Spinal cord (tissue), 10 donors: Measurements from ENCODE around the gene YDJC. TPM values are rescaled to one million over a fixed set of nuclear protein-coding genes. Genes with fewer than 3 reads are reported as not detected.
"Not testable (repeated sequence)": the region's sequence is repeated elsewhere in the genome, so short reads cannot be mapped to it uniquely, and the experiment has no call there.

Experiments used
- DNase-seq, 6 donors: peaks; one replicate each; pipeline versions ENCODE4 v3.0.0 to v3.0.0-alpha.2; 2013 to 2015; ENCODE audit warnings: low spot score in 6 of 6, low read depth in 4 of 6
- H3K27ac ChIP-seq: one replicate; pipeline ENCODE4 v1.5.1; 2013; ENCODE audit warnings: low read depth, low read length, control low read depth
- H3K27me3 ChIP-seq: one replicate; pipeline ENCODE4 v1.6.1; 2013; ENCODE audit warnings: low read length; ENCODE audit not compliant: control insufficient read depth, insufficient read depth
- H3K36me3 ChIP-seq: one replicate; pipeline ENCODE4 v1.6.1; 2013; ENCODE audit warnings: low read length; ENCODE audit not compliant: control insufficient read depth, insufficient read depth
- H3K4me1 ChIP-seq: one replicate; pipeline ENCODE4 v1.6.1; 2013; ENCODE audit warnings: low read length; ENCODE audit not compliant: control insufficient read depth, insufficient read depth
- H3K4me3 ChIP-seq: one replicate; pipeline ENCODE4 v1.5.1; 2013; ENCODE audit warnings: low read depth, low read length, control low read depth
- H3K9me3 ChIP-seq: one replicate; pipeline ENCODE4 v1.6.1; 2013; ENCODE audit warnings: low read length; ENCODE audit not compliant: control insufficient read depth, insufficient read depth
- WGBS: methylation state at CpG from one replicate; pipeline ENCODE4 v1.1.5; 2013; ENCODE audit warnings: missing lambda C conversion rate; ENCODE audit not compliant: insufficient coverage; 5-methylcytosine and 5-hydroxymethylcytosine counted together
- polyA plus RNA-seq, 2 donors: library from polyadenylated mRNA; unstranded; fragments of 120-200 nt; gene quantifications; one replicate each; pipeline ENCODE4 v1.2.1, GENCODE V29; 2013; ENCODE audit not compliant: insufficient read length in 2 of 2
- total RNA-seq, 2 donors: library from RNA; depleted of rRNA in 1 of 2; stranded (reverse); fragments of 120-200 nt in 1 of 2; fragments of >200 nt in 1 of 2; gene quantifications; one replicate each; pipeline versions ENCODE4 v1.2.3 to v1.2.4, GENCODE V29; 2013 to 2014
- donor health status: healthy.

YDJC gene
- total and polyA plus RNA-seq, 4 donors: 5.0 to 17.6 (median 13.5) TPM

DNA sequence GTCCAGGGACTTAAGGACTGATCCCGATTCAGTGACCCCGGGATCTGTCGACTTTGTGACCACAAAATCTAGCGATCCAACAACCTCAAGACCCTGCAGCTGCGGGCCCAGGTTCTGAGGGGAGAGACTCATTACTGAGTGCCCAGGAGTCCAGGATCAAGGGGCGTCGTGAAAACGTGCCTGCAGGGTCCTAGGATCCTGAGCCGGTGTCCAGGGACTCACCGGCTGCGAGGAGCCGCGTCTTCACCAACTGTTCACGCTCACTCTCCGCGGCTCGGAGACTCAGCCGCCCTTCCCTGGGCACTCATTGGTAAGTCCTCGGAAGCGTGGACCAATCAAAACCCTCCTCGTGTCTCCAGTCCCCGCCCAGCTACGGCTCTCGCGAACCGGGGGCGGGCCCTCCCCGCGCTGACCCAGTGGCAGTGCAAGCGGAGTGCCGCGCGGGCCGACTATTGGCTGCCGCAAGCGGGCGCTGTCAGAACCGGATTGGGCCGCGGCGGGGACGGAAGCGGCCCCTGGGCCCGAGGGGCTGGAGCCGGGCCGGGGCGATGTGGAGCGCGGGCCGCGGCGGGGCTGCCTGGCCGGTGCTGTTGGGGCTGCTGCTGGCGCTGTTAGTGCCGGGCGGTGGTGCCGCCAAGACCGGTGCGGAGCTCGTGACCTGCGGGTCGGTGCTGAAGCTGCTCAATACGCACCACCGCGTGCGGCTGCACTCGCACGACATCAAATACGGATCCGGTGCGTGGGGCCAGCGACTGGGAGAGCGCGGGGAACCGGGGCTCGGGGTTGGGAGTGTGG lies 12.2 kb upstream of the YDJC start, which contains the start of gene SDF2L1:
SDF2L1 (plus strand) TSS at position 514 of the 795 bp plus-strand sequence; CDS start at position 549, 35 bp downstream.
- peak; percentile 86 to 99 (median 96) for DNase-seq
- Histone ChIP-seq H3K4me3 (peak within 1 kb of the TSS; percentile 61), H3K27me3 (no peaks in the 10 kb centered on the region), H3K9me3 (no peaks in the 10 kb centered on the region), H3K4me1 (peaks cover 17% of the 10 kb centered on the region), H3K27ac (peak within 1 kb of the TSS; percentile 40), H3K36me3 (peaks cover 12% of the 10 kb centered on the region)
- WGBS: under 1% methylated on average over 76 of the region's 76 CpGs

GRCh38 chr22:21641417-21641788 lies 11.6 kb upstream of the YDJC start:
- H3K9me3 ChIP-seq: no peaks in the 10 kb centered on the region
- H3K27ac ChIP-seq: peak overlapping the region; percentile 40
- H3K36me3 ChIP-seq: peaks cover 17% of the 10 kb centered on the region
- peak overlapping the region; percentile 61 for H3K4me3 ChIP-seq
- peak in 1 of 6 donors; percentile 38 for DNase-seq
- WGBS: 7% methylated on average over 9 of the region's 9 CpGs
- H3K4me1 ChIP-seq: peaks cover 17% of the 10 kb centered on the region
- no peaks in the 10 kb centered on the region for H3K27me3 ChIP-seq

DNA sequence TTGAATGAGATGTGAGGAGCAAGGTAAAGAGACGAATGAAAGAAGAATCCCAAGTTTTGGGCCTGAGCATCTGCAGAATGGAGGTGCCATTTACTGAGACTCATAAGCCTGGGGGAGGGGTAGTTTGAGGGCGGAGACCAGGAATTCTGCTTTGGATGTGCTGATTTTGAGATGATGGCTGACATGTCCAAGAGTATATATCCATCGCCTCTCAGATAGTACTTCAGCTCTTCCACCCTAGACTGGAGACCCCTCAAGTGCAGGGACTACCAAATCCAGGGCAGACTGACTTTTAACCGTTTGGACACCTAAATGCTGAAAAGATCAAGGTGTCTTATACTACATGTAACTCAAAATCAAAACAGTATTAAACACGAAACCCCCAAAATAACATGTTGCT lies 11.0 kb upstream of the YDJC start:
- Histone ChIP-seq H3K27ac (no peak overlapping the region), H3K36me3 (peaks cover 15% of the 10 kb centered on the region), H3K4me1 (peaks cover 17% of the 10 kb centered on the region), H3K9me3 (no peaks in the 10 kb centered on the region), H3K27me3 (no peaks in the 10 kb centered on the region), H3K4me3 (no peak overlapping the region)
- WGBS: 61% methylated on average over 3 of the region's 5 CpGs
- DNase-seq: no peak

- peaks cover 18% of the 10 kb centered on the region for H3K36me3 ChIP-seq
- 68% methylated on average over 4 of the region's 4 CpGs for WGBS
- H3K4me1 ChIP-seq: peaks cover 17% of the 10 kb centered on the region
- no peaks in the 10 kb centered on the region for H3K27me3 ChIP-seq
- no peak overlapping the region for H3K27ac ChIP-seq
- H3K4me3 ChIP-seq: no peak overlapping the region
- H3K9me3 ChIP-seq: no peaks in the 10 kb centered on the region
- DNase-seq: no peak
Measured at GRCh38 chr22:21639359-21639758, 9.5 kb upstream of the YDJC start.

DNA sequence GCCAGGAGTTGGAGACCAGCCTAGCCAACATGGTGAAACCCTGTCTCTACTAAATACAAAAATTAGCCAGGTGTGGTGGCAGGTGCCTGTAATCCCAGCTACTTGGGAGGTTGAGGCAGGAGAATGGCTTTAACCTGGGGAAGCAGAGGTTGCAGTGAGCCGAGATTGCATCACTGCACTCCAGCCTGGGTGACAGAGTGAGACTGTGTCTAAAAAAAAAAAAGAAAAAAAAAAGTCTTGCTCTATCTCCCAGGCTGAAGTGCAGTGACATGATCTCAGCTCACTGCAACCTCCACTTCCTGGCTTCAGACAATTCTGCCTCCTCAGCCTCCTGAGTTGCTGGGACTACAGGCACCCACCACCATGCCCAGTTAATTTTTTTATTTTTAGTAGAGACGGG lies 7.6 kb upstream of the YDJC start:
- H3K9me3 ChIP-seq, H3K4me1 ChIP-seq, H3K27ac ChIP-seq, DNase-seq, H3K27me3 ChIP-seq, H3K4me3 ChIP-seq: not testable (repeated sequence)
- peaks cover 17% of the 10 kb centered on the region for H3K36me3 ChIP-seq
- 100% methylated on average over 1 of the region's 2 CpGs for WGBS

DNA sequence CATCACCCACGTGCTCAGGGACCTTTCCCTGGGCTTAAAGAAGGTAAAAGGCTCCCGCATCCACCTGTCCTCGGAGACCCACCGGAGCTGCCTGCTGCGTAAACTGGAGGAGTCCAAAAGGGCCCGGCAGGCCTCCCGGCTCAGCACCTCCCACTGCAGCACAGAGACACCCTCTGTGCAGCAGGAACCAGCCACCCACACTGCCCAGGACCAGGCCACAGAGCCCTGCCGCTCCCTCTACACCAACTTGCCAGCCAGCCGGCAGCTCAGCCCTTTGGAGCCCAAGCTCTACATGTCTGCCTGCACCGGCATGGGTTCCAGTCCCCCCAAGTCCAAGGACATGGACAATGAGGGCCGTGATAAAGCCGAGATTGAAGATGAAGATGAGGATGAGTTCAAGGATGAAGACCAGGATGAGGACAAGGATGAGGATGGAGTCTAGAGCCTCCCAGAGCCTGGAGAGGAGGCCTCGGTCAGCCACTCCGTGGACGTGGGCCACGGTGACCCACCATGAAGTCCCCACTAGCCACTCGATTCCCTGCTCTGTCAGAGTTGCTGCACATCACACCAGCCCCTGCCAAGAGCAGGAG lies 6.9 kb upstream of the YDJC start:
- Histone ChIP-seq H3K27ac (no peak overlapping the region), H3K36me3 (peaks cover 20% of the 10 kb centered on the region), H3K4me1 (peaks cover 5% of the 10 kb centered on the region), H3K4me3 (no peak overlapping the region), H3K27me3 (no peaks in the 10 kb centered on the region), H3K9me3 (no peaks in the 10 kb centered on the region)
- no peak for DNase-seq
- 84% methylated on average over 17 of the region's 17 CpGs for WGBS

- WGBS: 83% methylated on average over 13 of the region's 15 CpGs
- no peaks in the 10 kb centered on the region for H3K4me1 ChIP-seq
- H3K4me3 ChIP-seq: no peak overlapping the region
- H3K9me3 ChIP-seq: no peaks in the 10 kb centered on the region
- H3K36me3 ChIP-seq: peaks cover 20% of the 10 kb centered on the region
- no peaks in the 10 kb centered on the region for H3K27me3 ChIP-seq
- no peak for DNase-seq
- no peak overlapping the region for H3K27ac ChIP-seq
Measured at GRCh38 chr22:21635771-21636510, 6.1 kb upstream of the YDJC start.

GRCh38 chr22:21634844-21635243 lies 5.0 kb upstream of the YDJC start:
- Histone ChIP-seq H3K9me3 (no peaks in the 10 kb centered on the region), H3K27ac (no peak overlapping the region), H3K36me3 (peaks cover 20% of the 10 kb centered on the region), H3K27me3 (no peaks in the 10 kb centered on the region), H3K4me1 (peaks cover 5% of the 10 kb centered on the region), H3K4me3 (no peak overlapping the region)
- DNase-seq: no peak
- WGBS: 70% methylated on average over 19 of the region's 19 CpGs

DNA sequence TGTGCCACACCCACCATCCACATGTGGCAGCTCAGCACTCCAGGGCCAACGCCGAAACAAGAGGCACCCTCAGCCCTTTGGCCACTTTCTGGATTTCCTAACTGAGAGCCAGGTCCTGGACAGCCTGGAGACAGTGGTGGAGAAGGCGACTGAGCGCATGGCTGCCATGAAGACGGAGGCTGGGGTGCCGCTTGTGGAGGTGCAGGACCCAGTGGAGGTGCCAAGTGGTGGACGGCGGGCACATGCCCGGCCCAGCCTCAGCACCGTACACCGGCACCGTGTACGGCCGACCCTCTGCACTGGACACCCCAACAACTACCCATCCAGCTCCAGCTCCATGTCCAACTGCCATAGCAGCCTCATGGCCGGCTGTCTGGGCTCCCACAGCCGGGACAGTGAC lies 4.3 kb upstream of the YDJC start:
- H3K36me3 ChIP-seq: peaks cover 20% of the 10 kb centered on the region
- no peaks in the 10 kb centered on the region for H3K9me3 ChIP-seq
- H3K27ac ChIP-seq: no peak overlapping the region
- no peak overlapping the region for H3K4me3 ChIP-seq
- H3K27me3 ChIP-seq: no peaks in the 10 kb centered on the region
- WGBS: 96% methylated on average over 15 of the region's 16 CpGs
- H3K4me1 ChIP-seq: peaks cover 10% of the 10 kb centered on the region
- no peak for DNase-seq
